ENCODE data around the gene VWA7.
A peak's percentile ranks its signal among the peaks of the same experiment; 100 is the strongest.
"Not testable (repeated sequence)": the region's sequence is repeated elsewhere in the genome, so short reads cannot be mapped to it uniquely, and the experiment has no call there.

The VWA7 gene

DNA sequence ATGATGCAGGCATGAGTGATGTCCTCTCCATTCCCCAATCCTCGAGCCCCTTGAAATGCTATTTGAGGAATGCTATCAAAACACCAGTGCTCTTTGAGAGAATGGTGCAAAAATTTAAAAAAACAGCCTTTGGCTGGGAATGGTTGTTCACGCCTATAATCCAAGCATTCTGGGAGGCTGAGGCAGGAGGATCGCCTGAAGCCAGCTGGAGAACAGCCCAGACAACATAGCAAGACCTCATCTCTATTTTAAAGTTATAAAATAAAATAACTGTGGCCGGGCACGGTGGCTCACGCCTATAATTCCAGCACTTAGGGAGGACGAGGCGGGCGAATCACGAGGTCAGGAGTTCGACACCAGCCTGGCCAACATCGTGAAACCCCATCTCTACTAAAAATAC is 22.7 kb upstream of the VWA7 start:
- Histone ChIP-seq H3K9me3 (ENCODE audit: control insufficient read depth, insufficient read depth, low read length) (no peaks in the 10 kb centered on the region), H3K27ac (ENCODE audit: low read depth, low read length) (no peak overlapping the region), H3K36me3 (ENCODE audit: control insufficient read depth, insufficient read depth, low read length) (peaks cover 43% of the 10 kb centered on the region), H3K27me3 (ENCODE audit: control insufficient read depth, insufficient read depth, low read length) (no peaks in the 10 kb centered on the region), H3K4me1 (ENCODE audit: control insufficient read depth, insufficient read depth, low read length) (no peaks in the 10 kb centered on the region), H3K4me3 (ENCODE audit: low read depth, low read length) (no peak overlapping the region), H3K9ac (ENCODE audit: low read depth, low read length) (no peak overlapping the region)

DNA sequence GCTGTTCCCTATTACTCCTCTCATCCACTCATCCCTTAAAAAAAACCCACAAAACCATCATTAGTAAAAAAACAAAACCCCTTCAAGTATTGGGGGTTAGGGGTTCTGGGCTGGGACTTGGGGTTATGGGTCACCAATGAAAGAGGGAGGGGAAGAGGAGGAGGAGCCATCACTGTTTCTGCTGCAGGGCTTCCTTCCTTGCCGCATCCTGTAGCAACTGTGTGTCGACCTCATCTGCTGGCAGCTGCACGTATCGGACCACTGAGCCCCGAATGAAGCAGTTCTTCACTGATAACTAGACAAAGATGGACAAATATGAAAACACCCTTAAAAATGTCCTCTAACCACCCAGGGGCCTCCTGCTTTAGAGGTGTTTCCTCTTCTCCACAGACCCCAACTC is 20.5 kb upstream of the VWA7 start:
- H3K27me3 ChIP-seq (ENCODE audit: control insufficient read depth, insufficient read depth, low read length): no peaks in the 10 kb centered on the region
- peaks cover 6% of the 10 kb centered on the region; the same call in 1 of the 2 replicates for H3K4me1 ChIP-seq (ENCODE audit: control insufficient read depth, insufficient read depth, low read length)
- H3K9me3 ChIP-seq (ENCODE audit: control insufficient read depth, insufficient read depth, low read length): no peaks in the 10 kb centered on the region
- H3K27ac ChIP-seq (ENCODE audit: low read depth, low read length): no peak overlapping the region
- H3K4me3 ChIP-seq (ENCODE audit: low read depth, low read length): no peak overlapping the region
- peaks cover 36% of the 10 kb centered on the region for H3K36me3 ChIP-seq (ENCODE audit: control insufficient read depth, insufficient read depth, low read length)
- no peak overlapping the region for H3K9ac ChIP-seq (ENCODE audit: low read depth, low read length)

DNA sequence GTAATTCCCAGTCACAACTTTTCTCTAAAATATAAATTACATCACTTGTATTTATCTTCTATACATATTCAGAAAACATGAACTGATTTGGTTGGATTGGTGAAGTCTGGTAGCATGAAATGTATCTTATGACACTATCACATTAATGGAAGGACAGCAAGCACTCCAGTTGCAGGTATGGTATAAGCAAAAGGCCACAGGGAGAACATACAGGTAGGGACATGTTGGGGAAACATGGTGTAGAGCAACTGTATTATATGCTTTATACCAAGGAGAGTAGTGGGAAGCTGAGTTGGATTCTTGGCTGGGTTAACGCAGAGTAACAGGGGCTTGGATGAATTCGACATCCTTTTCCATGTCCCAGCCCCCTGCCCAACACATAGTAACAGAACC is 19.9 kb upstream of the VWA7 start:
- H3K4me1 ChIP-seq (ENCODE audit: control insufficient read depth, insufficient read depth, low read length): peaks cover 6% of the 10 kb centered on the region; the same call in 1 of the 2 replicates
- no peaks in the 10 kb centered on the region for H3K27me3 ChIP-seq (ENCODE audit: control insufficient read depth, insufficient read depth, low read length)
- H3K27ac ChIP-seq (ENCODE audit: low read depth, low read length): no peak overlapping the region
- H3K4me3 ChIP-seq (ENCODE audit: low read depth, low read length): no peak overlapping the region
- H3K36me3 ChIP-seq (ENCODE audit: control insufficient read depth, insufficient read depth, low read length): peaks cover 42% of the 10 kb centered on the region
- no peak overlapping the region for H3K9ac ChIP-seq (ENCODE audit: low read depth, low read length)
- no peaks in the 10 kb centered on the region for H3K9me3 ChIP-seq (ENCODE audit: control insufficient read depth, insufficient read depth, low read length)

DNA sequence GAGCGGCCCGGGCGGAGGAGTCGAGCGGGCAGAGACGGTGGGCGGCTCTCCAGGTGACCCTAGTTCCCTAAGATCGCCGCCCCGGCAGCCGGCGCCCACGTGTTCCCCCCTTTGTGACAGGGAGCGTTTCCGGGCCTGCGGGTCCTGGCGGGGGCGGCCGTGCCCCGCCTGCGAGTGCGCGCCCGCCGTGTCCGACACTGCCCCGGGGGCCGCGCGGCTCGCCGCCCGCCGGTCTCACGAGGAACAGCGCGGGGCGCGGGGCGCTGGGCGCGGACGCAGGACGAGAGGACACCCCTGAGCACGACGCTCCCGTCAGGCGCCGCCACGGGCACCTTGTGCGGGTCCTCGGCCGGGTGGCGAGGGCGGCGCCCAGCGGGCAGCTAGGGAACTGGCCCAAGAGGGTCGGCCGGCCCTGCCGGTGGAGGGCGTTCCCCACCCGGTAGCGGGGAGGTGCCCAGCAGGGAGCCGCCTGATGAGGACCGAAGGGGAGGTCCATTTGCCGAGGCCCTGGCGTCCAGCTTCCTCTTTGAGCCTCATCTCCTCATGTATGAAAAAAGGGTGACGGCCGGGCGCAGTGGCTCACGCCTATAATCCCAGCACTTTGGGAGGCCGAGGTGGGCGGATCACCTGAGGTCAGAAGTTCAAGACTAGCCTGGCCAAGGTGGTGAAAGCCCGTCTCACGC is 18.6 kb upstream of the VWA7 start, which contains the start of gene VARS1:
Gene VARS1 (minus strand): TSS at position 137 of the 683 bp plus-strand sequence. CDS start 535 bp downstream, outside the sequence.
- H3K4me3 ChIP-seq (ENCODE audit: low read depth, low read length): peak within 1 kb of the TSS; percentile 95
- H3K27ac ChIP-seq (ENCODE audit: low read depth, low read length): peak within 1 kb of the TSS; percentile 95
- H3K27me3 ChIP-seq (ENCODE audit: control insufficient read depth, insufficient read depth, low read length): no peaks in the 10 kb centered on the region
- peaks cover 6% of the 10 kb centered on the region; the same call in 1 of the 2 replicates for H3K4me1 ChIP-seq (ENCODE audit: control insufficient read depth, insufficient read depth, low read length)
- H3K9me3 ChIP-seq (ENCODE audit: control insufficient read depth, insufficient read depth, low read length): no peaks in the 10 kb centered on the region
- peaks cover 39% of the 10 kb centered on the region for H3K36me3 ChIP-seq (ENCODE audit: control insufficient read depth, insufficient read depth, low read length)
- H3K9ac ChIP-seq (ENCODE audit: low read depth, low read length): peak within 1 kb of the TSS; percentile 97

DNA sequence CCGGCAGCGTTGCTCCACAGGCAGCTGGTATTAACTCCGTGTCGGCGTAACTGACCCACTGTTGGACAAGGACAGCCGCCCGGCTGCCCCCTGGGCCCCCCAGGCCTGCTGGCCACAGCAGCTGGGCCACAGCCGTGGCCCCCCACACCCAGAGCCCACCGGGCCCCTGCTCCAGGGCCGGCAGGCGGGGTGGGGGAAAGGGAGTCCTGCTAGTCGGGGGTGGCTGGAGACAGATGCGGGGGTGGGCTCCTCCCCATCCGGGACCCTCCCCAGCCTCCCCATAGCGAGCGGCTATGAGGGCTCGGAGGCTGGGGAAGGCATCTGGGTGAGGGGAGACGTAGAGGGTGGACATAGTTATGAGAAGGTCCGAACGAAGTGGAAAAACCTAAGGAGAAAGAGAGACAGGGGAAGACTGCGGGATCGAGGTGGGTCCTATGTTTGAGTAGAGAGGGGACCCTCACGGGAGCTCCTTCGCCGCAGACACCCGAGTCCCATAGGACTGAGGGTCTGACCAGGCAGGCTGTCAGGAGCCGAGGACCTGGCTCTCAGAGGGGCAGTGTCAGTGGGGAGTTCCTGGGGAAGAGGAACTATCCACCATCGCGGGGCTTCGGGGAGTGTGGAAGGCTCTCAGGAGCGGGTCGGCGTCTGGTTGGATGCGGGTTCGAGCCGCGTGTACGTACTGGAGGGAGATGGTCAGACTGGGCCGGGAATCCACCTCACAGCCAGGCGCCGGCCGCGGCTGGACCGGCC is 17.9 kb upstream of the VWA7 start:
- Histone ChIP-seq H3K36me3 (ENCODE audit: control insufficient read depth, insufficient read depth, low read length) (peaks cover 45% of the 10 kb centered on the region), H3K9ac (ENCODE audit: low read depth, low read length) (peak overlapping the region; percentile 97), H3K27me3 (ENCODE audit: control insufficient read depth, insufficient read depth, low read length) (no peaks in the 10 kb centered on the region), H3K9me3 (ENCODE audit: control insufficient read depth, insufficient read depth, low read length) (no peaks in the 10 kb centered on the region), H3K27ac (ENCODE audit: low read depth, low read length) (peak overlapping the region; percentile 95), H3K4me3 (ENCODE audit: low read depth, low read length) (peak overlapping the region; percentile 95), H3K4me1 (ENCODE audit: control insufficient read depth, insufficient read depth, low read length) (peaks cover 6% of the 10 kb centered on the region; the same call in 1 of the 2 replicates)

DNA sequence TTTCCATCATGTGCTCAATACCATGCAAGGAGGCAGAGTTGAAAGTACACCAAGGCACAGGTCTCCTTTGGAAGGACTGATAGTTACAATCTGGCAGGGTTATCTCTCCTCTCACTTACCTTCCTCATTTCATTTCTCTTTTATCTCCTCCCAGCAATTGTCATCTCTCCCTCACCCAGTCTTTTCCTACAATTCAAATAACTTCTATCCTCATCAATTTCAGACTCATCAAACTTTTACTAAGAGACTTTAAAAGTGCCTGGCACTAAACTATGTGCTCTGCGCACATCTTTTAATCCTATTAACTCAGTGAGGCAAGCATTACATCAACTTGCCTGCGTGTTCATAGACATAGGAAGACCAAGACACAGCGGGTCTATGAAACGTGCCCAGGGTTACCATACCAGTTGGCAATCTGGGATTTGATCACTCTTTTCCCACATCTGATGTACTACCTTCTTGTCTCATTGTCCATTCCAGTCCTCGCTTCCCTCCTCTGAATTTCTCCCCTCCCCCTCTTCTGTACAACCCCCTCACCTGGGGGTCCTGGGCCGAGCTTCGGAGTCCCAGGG is 17.3 kb upstream of the VWA7 start:
- H3K27me3 ChIP-seq (ENCODE audit: control insufficient read depth, insufficient read depth, low read length): no peaks in the 10 kb centered on the region

DNA sequence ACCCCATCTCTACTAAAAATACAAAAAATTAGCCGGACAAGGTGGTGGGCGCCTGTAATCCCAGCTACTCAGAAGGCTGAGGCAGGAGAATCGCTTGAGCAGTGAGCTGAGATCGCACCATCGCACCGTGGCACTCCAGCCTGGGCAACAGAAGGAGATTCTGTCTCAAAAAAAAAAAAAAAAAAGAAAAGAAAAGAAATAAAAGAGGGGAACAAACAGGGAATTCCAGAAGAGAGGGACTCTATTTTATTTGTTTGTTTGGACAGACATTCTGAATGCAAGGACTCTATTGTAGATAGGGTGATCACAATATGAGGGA is 16.8 kb upstream of the VWA7 start:
- not testable (repeated sequence) for H3K9me3 ChIP-seq (ENCODE audit: control insufficient read depth, insufficient read depth, low read length); H3K9ac ChIP-seq (ENCODE audit: low read depth, low read length); H3K27ac ChIP-seq (ENCODE audit: low read depth, low read length); H3K4me1 ChIP-seq (ENCODE audit: control insufficient read depth, insufficient read depth, low read length); H3K27me3 ChIP-seq (ENCODE audit: control insufficient read depth, insufficient read depth, low read length)
- H3K36me3 ChIP-seq (ENCODE audit: control insufficient read depth, insufficient read depth, low read length): peaks cover 54% of the 10 kb centered on the region
- peak overlapping the region; percentile 95 for H3K4me3 ChIP-seq (ENCODE audit: low read depth, low read length)

More for the DNA sequence above, 17.3 kb upstream of the VWA7 start:
- H3K4me1 ChIP-seq (ENCODE audit: control insufficient read depth, insufficient read depth, low read length): peaks cover 6% of the 10 kb centered on the region; the same call in 1 of the 2 replicates
- H3K36me3 ChIP-seq (ENCODE audit: control insufficient read depth, insufficient read depth, low read length): peaks cover 49% of the 10 kb centered on the region
- peak overlapping the region; percentile 97 for H3K9ac ChIP-seq (ENCODE audit: low read depth, low read length)
- H3K4me3 ChIP-seq (ENCODE audit: low read depth, low read length): peak overlapping the region; percentile 95
- no peaks in the 10 kb centered on the region for H3K9me3 ChIP-seq (ENCODE audit: control insufficient read depth, insufficient read depth, low read length)
- H3K27ac ChIP-seq (ENCODE audit: low read depth, low read length): peak overlapping the region; percentile 95

DNA sequence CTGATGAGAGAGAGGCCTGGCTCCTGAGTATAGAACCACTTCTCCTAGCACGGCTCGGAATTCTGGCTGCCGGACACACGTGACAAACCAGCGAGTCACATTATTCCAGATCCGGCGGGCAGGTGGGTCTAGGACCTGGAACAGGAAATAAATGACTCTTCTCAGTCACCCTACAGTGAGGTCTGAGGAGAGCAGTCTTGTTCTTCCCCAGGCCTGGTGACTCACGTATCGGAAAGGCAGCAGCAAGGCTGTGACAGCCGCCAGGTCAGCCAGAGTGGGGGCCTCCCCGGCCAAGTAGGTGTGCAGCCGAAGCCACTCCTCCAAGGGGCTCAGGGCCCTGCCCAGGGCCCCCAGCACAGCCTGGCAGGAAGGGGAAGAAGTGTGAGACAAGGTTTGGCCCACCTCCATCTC is 15.6 kb upstream of the VWA7 start:
- Histone ChIP-seq H3K36me3 (ENCODE audit: control insufficient read depth, insufficient read depth, low read length) (peaks cover 52% of the 10 kb centered on the region), H3K4me1 (ENCODE audit: control insufficient read depth, insufficient read depth, low read length) (peaks cover 6% of the 10 kb centered on the region; the same call in 1 of the 2 replicates)

DNA sequence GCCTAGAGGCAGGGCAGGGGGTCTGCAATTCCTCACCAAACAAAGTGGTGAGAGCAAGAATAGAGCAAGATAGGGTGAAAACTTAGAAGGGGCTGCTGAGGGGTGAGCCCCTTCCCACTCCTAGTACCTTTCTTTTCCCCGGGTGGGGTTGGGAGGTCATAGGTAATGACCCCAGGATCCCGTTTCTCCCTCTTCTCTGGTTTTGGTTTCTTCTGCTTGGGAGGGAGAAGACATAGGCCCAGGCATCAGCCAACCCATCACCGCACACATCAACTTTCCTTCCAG is 14.9 kb upstream of the VWA7 start:
- Histone ChIP-seq H3K4me3 (ENCODE audit: low read depth, low read length) (no peak overlapping the region), H3K4me1 (ENCODE audit: control insufficient read depth, insufficient read depth, low read length) (peaks cover 6% of the 10 kb centered on the region; the same call in 1 of the 2 replicates), H3K27ac (ENCODE audit: low read depth, low read length) (no peak overlapping the region), H3K9ac (ENCODE audit: low read depth, low read length) (no peak overlapping the region), H3K36me3 (ENCODE audit: control insufficient read depth, insufficient read depth, low read length) (peaks cover 50% of the 10 kb centered on the region), H3K9me3 (ENCODE audit: control insufficient read depth, insufficient read depth, low read length) (no peaks in the 10 kb centered on the region), H3K27me3 (ENCODE audit: control insufficient read depth, insufficient read depth, low read length) (no peaks in the 10 kb centered on the region)

More for the DNA sequence above, 15.6 kb upstream of the VWA7 start:
- H3K27ac ChIP-seq (ENCODE audit: low read depth, low read length): no peak overlapping the region
- H3K27me3 ChIP-seq (ENCODE audit: control insufficient read depth, insufficient read depth, low read length): no peaks in the 10 kb centered on the region
- H3K9me3 ChIP-seq (ENCODE audit: control insufficient read depth, insufficient read depth, low read length): no peaks in the 10 kb centered on the region
- H3K9ac ChIP-seq (ENCODE audit: low read depth, low read length): no peak overlapping the region
- no peak overlapping the region for H3K4me3 ChIP-seq (ENCODE audit: low read depth, low read length)

DNA sequence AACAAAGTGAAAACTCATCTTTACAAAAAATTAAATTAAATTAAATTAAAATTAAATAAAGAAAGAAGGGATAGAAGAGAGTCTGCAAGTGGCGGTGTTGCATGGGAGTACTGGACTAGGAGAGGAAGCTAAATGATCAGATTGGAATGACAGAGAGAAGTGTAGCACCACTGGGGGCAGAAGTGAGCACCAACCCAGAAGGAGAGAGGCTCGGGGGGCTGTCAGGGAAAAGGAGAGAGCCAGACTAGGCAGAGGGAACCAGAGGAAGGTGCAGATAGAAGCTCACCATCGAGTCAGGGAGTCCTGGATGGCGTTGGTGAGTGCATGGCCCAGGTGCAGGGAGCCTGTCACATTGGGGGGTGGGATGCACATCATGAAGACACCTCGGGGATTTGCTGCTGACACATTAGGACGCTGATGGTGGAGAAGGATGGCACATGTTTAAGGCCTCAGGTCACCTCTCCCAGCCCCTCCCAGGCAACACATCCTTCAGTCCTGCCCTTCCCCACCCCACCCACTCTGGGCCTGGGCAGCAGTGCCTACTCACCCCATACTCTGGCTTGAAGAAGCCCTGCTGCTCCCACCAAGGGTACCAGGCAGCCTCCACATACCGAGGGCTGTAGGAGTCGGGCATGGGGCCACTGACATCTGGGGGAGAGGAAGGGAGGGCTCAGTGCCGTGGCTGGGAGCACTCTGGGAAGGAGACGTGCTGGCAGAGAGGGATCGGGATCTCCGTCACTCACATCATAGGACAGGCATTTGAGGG is 14.4 kb upstream of the VWA7 start:
- H3K36me3 ChIP-seq (ENCODE audit: control insufficient read depth, insufficient read depth, low read length): peaks cover 51% of the 10 kb centered on the region
- H3K4me1 ChIP-seq (ENCODE audit: control insufficient read depth, insufficient read depth, low read length): peaks cover 6% of the 10 kb centered on the region; the same call in 1 of the 2 replicates
- no peak overlapping the region for H3K27ac ChIP-seq (ENCODE audit: low read depth, low read length)
- no peak overlapping the region for H3K9ac ChIP-seq (ENCODE audit: low read depth, low read length)
- no peak overlapping the region for H3K4me3 ChIP-seq (ENCODE audit: low read depth, low read length)
- H3K9me3 ChIP-seq (ENCODE audit: control insufficient read depth, insufficient read depth, low read length): no peaks in the 10 kb centered on the region
- no peaks in the 10 kb centered on the region for H3K27me3 ChIP-seq (ENCODE audit: control insufficient read depth, insufficient read depth, low read length)
